Urothelium cell line (cell line): ENCODE measurements around the gene THRB.
A peak's percentile ranks its signal among the peaks of the same experiment; 100 is the strongest.

Source experiments
- DNase-seq: peaks from one replicate; pipeline ENCODE4 v3.0.0; 2011; ENCODE audit warnings: low spot score, mixed read lengths
- FAIRE-seq: peaks from 2 replicates; lab custom pipeline; 2011; peaks lifted over from hg19 to GRCh38; lab: Jason Lieb, UNC

Gene THRB

DNA sequence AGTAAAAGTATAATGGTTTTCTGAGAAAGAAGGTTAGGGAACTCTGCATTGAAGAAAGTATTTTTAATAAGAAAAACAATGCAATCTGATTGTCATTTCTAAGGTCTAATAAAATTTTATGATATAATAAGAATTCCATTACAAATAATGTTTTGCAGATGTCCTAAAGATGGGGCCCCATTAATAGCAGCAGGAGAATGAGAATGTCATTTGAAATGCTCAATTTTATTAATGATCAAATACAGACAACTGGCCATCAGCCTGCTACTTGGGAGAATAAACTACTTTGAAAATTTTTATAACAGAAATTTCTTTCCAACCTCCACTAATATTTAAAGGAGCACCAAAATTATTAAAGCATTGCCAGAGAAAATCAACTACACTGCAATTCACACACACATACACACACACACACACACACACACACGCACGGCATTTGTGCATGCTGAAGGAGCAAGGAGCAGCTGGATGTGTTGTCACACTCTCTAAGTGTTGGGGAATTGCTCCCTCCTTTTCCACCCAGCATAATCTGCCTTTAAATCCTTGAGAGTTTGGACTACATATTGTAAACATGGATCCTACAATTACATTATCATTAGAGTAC, 109.5 kb downstream of the THRB start:
- FAIRE-seq (no peak), DNase-seq (no peak)

GRCh38 chr3:24382647-24383046, 112.0 kb downstream of the THRB start:
- DNase-seq (no peak), FAIRE-seq (no peak)

DNA sequence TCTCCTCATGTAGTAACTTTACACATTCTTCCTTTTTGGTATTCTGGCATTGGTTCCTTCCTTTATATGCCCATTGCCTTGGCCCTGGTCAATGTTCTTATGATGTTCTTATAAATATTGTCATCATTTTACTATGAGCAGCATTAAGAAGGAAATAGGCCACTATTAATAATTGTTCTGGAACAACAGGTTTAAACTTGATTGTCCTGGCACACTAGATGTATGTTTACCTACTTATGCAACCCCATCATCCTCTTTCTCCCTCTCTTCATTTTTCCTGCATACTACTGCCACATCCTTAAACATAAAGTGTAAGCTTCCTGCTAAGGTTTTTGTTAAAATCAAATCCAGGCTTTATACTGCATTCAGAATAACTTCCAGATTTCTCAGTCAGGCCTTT, 114.7 kb downstream of the THRB start:
- DNase-seq = no peak
- no peak for FAIRE-seq

DNA sequence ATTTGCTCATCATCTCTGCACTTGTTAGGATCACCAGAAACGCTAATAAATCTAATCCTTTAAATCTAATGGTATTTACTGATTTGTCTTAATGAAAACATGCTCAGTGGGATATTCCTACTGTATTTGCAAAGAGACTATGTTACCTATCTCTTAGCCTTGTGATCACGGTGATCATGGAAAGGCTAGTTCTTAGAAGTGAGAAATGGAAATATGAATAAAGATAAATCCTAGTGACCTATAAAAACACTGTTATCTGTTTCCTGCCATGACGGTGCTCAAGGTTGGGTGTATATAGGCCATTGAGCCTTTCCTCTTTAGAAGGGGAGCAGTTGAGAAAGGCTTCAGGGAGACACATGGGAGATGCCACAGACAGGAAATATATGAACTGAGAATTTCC, 116.3 kb downstream of the THRB start:
- FAIRE-seq = no peak
- DNase-seq = no peak

- FAIRE-seq = no peak
Observed at GRCh38 chr3:24377218-24377993, 117.2 kb downstream of the THRB start.

GRCh38 chr3:24375947-24376384, 118.7 kb downstream of the THRB start:
- FAIRE-seq = no peak
- no peak for DNase-seq

More at GRCh38 chr3:24377218-24377993, 117.2 kb downstream of the THRB start:
- no peak for DNase-seq

DNA sequence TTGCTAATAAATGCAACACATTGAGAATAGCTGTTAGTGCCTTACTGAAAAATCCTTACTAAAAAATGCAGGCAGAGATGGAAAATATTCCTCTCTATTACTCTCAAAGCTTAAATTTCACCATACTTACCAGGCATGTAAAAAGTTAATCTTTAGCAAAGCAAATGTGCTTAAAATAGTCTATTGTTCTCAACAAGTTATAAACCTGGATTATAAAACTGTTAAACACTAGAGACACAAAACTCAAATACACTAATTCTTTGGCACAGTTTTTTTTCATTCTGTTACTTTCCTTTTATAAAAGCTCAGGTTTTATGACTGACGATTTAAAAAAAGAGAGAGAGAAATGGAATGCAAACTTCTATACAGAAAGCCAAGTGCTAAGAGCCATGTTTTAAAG, 119.8 kb downstream of the THRB start:
- no peak for DNase-seq
- no peak for FAIRE-seq

- no peak for FAIRE-seq
- DNase-seq = no peak
Observed at GRCh38 chr3:24373198-24373959, 121.3 kb downstream of the THRB start.

DNA sequence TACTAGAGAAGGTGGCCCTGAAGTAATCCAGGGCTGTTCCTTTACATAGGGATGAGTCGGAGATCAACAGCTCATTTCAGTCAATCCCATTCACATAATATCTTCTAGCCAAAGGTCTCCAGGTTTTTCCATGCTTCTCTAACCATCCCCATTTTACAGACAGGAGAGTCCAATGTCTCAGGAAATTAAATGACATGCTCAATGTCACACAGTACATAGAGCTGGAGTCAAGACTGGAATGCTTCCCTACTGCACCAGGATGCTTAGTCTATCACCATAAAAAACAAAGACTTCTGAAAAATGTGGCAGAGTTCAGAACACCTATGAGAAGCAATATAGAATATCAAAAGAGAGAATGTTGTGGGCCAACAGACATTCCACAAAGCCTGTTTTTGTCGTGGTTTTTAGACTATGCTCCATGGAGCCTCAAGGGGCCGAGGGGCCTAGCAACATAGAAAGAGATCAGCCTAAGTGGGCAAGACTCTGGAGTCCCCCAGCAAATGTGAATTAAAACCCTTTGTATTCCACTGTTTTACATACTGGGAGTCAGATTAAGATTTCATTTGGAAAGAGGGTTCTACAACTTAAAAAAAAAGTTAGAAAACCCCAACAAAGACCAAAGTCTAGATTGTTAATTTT, 122.0 kb downstream of the THRB start:
- FAIRE-seq (no peak), DNase-seq (no peak)

DNA sequence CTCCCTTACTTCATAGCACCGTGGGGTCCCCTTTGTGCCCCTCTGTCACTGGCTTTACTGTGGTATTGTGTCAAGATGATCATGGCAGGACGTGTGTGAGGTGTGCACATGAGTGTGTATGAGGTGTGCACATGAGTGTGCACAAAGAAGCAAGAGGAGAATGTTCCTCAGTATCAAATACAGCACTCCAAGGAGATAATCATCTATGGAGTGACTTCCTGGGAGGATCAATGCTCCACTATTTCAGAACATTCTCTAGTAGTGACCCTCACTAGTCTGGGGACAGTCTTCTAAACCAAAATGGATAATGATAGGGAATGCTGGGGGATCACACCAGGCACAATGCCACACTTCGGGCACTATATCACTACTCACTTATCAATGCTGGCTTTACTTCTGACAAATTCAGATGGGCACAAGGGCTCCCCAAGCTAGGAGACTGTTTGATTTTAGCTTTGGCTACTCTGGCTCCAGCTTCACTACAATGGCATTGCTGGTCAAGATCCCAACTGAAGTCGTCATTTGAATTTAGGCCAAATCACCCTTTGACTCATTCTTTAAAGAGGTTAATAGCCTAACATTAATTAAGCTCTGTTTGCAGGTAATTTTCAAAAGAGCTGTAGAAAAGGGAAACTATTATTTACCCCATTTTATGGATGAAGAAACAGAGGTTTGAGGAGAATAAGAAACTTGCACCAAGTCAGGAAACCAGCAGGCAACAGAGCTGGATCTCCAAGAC, 124.1 kb downstream of the THRB start:
- DNase-seq (no peak), FAIRE-seq (no peak)

- no peak for DNase-seq
- no peak for FAIRE-seq
Observed at GRCh38 chr3:24368605-24369004, 126.0 kb downstream of the THRB start.

- DNase-seq (no peak), FAIRE-seq (no peak)
Observed at GRCh38 chr3:24367664-24368264, 126.9 kb downstream of the THRB start.

DNA sequence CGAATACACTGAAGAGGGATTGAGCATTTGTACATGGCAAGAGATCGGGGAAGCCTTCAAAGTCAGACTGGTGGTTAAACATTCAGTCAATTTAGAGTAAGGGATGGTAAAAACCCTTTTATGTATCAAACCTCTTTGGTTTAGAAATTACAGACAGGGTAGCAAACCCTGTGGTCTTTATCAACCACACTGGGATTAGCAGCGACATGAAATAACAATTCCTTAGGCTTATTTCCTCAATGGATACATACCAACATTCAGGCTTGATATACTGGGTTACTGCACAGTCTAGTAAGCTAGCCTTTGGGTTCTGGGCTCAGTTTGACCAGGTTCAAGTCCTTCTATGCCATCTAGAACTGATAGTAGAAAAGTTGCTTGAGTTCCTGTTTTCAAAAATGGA, 127.4 kb downstream of the THRB start:
- DNase-seq = no peak
- FAIRE-seq = no peak

DNA sequence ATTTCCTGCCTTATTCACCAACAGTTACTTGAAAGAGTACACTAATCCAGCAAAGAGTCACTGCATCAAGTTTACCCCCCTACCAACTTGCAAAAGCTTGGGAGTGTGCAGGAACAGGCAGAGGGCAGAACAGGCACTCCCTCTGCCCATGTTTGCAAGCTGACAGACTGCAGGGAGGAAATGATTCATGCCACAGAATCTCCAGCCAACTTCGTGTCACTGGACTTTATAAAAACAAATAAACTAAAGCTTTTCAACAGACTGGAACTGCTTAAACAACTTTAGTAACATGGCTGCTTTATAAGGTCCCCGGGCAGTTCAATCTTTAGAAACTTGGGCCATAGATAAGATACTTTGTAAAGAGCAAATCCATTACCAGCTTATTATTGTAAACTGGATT, 129.5 kb downstream of the THRB start:
- FAIRE-seq (no peak), DNase-seq (peak; percentile 77)

DNA sequence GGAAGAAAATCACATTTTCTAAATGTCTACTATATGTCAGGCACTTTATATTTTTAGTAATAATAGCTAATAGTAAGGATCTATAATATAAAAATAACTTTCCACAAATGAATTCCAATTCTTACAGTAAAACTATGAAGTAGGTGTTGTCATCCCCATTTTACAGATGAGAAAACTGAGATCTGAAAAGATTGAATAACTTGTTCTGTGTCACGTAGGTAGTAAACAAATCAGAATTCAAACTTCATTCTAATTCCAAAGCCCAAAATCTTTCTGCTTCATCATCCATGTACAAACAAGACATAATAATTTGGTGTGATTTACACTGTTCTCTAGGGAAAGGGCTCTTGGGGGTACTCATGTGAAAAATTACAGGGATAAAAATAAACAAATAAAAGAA, 130.3 kb downstream of the THRB start:
- DNase-seq (no peak), FAIRE-seq (no peak)

DNA sequence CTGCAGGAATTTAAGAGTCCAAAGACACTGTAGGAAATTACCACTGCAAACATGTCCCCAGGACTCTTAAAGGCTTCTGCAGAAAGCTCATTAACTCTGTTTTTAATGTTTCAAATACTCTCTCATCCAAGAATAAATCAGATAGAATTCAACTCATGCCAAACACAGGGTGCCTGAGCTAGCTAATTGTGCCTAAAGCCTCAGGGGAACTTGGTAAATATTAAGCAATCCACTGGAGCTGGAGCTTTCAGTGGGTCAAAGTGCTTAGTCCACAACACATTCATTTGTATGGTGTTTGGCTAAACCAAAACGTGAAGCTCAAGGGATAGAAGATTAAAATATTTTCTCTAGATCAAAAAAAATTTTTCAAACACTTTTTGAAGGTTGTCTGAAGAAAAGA, 131.4 kb downstream of the THRB start:
- no peak for FAIRE-seq
- DNase-seq = no peak

DNA sequence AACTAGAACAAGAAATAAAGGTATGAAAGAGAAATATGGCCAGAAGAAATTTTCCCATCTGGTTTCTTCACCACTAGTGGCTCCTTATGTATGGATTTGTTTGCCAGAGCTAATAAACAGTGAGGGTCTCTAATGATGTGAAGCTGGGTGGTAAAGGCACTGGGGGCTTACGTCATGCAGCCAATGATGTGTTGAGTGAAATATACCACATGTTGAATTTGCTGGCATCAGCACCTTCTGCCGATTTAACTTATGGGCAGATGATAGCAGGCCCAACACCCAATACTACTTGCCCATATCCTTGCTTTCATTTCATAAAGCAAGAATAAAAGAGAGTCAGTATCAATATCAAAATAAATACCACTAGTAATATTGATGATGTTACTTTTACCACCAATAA, 133.0 kb downstream of the THRB start:
- no peak for DNase-seq
- FAIRE-seq = no peak

DNA sequence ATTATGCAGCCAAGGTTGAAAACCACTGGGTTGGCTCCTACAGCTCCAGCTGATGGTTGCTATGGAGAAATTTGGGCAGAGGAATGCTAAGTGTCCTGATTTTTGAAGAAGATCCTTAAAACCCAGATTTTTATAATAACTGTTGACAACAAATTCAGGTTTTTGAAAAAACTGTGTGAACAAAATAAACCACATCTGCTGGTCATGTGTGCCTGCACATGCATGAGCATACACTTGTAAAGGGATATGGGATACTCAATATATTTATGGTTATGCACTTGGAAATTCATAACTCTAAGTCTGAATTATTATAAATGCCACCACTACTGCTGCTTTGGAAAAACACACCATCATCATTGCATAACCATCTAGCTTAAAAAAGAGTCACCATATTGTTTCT, 133.7 kb downstream of the THRB start:
- DNase-seq (no peak), FAIRE-seq (no peak)

DNA sequence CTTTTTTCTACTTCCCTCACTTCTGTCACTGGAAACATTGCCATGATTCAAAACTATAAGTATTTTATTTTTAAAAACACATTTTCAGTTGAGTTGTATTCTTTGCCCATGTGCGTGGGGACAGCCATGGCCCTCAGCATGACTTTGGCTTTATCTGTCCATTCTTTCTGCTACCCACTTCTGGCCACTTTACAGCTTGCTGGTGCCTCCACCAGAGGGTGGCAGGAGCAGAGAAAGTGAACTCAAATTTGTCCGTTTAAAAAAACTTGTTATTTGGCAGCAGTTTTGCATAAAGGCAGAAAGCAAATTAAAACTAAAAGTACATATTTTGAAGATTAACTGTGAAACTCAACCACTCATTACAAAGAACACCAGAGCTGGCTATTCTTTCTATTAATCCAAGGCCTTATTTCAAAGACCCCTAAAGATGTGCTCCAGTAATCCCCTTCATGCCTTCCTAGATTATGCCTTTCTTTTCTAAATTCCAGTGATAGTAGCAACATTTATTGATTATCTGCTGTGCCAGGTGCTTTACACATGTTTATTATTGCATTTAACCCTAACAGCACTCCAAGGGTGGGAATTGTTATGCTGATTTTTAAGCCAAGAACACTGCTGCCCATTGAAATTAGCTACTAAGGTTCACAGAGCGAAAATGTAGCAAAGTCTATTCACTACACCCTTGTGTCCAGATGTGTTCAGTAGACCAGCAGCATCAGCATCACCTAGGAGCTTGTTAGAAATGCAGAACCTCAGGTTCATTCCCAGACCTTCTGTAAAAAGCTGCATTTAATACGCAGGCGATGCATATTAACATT, 134.8 kb downstream of the THRB start:
- DNase-seq (no peak), FAIRE-seq (no peak)
